ENCODE results near the gene PCDHB12. TPM values are rescaled to one million over a fixed set of nuclear protein-coding genes. Genes with fewer than 3 reads are reported as not detected.
"Not testable (repeated sequence)": the region's sequence is repeated elsewhere in the genome, so short reads cannot be mapped to it uniquely, and the experiment has no call there.

PCDHB12 gene
- total RNA-seq, 1 experiment from 2014 or later = not detected

- in situ Hi-C loops (cut with HindIII; ENCODE audit: low sequenced_read_pairs) = loop anchor here (25.0 kb wide), 1 partner anchor 363 kb away; no protein-coding TSS in a partner anchor
- DNase-seq (ENCODE audit: low spot score) = peak; percentile 51
These were observed 8.9 kb upstream of the PCDHB12 start, which contains the start of gene PCDHB11 for GRCh38 chr5:141199359-141200235. PCDHB11 (plus strand) TSS chr5:141199627; CDS start chr5:141199775, 148 bp downstream.

- in situ Hi-C loops (cut with HindIII; ENCODE audit: low sequenced_read_pairs) = not testable (repeated sequence)
These were observed 7.4 kb upstream of the PCDHB12 start for GRCh38 chr5:141201126-141201525.

GRCh38 chr5:141201646-141202045, 6.9 kb upstream of the PCDHB12 start:
- DNase-seq (ENCODE audit: low spot score); in situ Hi-C loops (cut with HindIII; ENCODE audit: low sequenced_read_pairs): not testable (repeated sequence)

More at GRCh38 chr5:141201126-141201525, 7.4 kb upstream of the PCDHB12 start:
- DNase-seq (ENCODE audit: low spot score) = not testable (repeated sequence)

GRCh38 chr5:141210281-141210680, 1.8 kb downstream of the PCDHB12 start:
- in situ Hi-C loops (cut with HindIII; ENCODE audit: low sequenced_read_pairs); DNase-seq (ENCODE audit: low spot score): not testable (repeated sequence)

GRCh38 chr5:141210849-141211248, 2.3 kb downstream of the PCDHB12 start:
- in situ Hi-C loops (cut with HindIII; ENCODE audit: low sequenced_read_pairs); DNase-seq (ENCODE audit: low spot score): not testable (repeated sequence)

GRCh38 chr5:141213656-141214339, 5.3 kb downstream of the PCDHB12 start, which contains the start of gene PCDHB13:
PCDHB13 (plus strand) TSS chr5:141213919; CDS start chr5:141214124, 205 bp downstream.
- in situ Hi-C loops (cut with HindIII; ENCODE audit: low sequenced_read_pairs) = not testable (repeated sequence)
- DNase-seq (ENCODE audit: low spot score) = peak; percentile 17

- DNase-seq (ENCODE audit: low spot score); in situ Hi-C loops (cut with HindIII; ENCODE audit: low sequenced_read_pairs): not testable (repeated sequence)
These were observed 6.1 kb downstream of the PCDHB12 start for GRCh38 chr5:141214583-141214982.

GRCh38 chr5:141215504-141215903, 7.0 kb downstream of the PCDHB12 start:
- DNase-seq (ENCODE audit: low spot score); in situ Hi-C loops (cut with HindIII; ENCODE audit: low sequenced_read_pairs): not testable (repeated sequence)

GRCh38 chr5:141216035-141216434, 7.5 kb downstream of the PCDHB12 start:
- in situ Hi-C loops (cut with HindIII; ENCODE audit: low sequenced_read_pairs); DNase-seq (ENCODE audit: low spot score): not testable (repeated sequence)

GRCh38 chr5:141223112-141223783, 14.7 kb downstream of the PCDHB12 start, which contains the start of gene PCDHB14:
PCDHB14 (plus strand) TSS chr5:141223343; CDS start chr5:141223506, 163 bp downstream.
- in situ Hi-C loops (cut with HindIII; ENCODE audit: low sequenced_read_pairs) = no loop called here
- peak; percentile 58 for DNase-seq (ENCODE audit: low spot score)

- in situ Hi-C loops (cut with HindIII; ENCODE audit: low sequenced_read_pairs); DNase-seq (ENCODE audit: low spot score): not testable (repeated sequence)
These were observed 16.3 kb downstream of the PCDHB12 start for GRCh38 chr5:141224844-141225243.

- DNase-seq (ENCODE audit: low spot score); in situ Hi-C loops (cut with HindIII; ENCODE audit: low sequenced_read_pairs): not testable (repeated sequence)
These were observed 16.9 kb downstream of the PCDHB12 start for GRCh38 chr5:141225421-141225820.

GRCh38 chr5:141234109-141234667, 25.7 kb downstream of the PCDHB12 start:
- in situ Hi-C loops (cut with HindIII; ENCODE audit: low sequenced_read_pairs) = no loop called here
- DNase-seq (ENCODE audit: low spot score) = peak; percentile 8

- DNase-seq (ENCODE audit: low spot score); in situ Hi-C loops (cut with HindIII; ENCODE audit: low sequenced_read_pairs): not testable (repeated sequence)
These were observed 27.4 kb downstream of the PCDHB12 start for GRCh38 chr5:141235922-141236321.

GRCh38 chr5:141236516-141237313, 28.2 kb downstream of the PCDHB12 start:
- in situ Hi-C loops (cut with HindIII; ENCODE audit: low sequenced_read_pairs) = no loop called here
- DNase-seq (ENCODE audit: low spot score) = no peak

- in situ Hi-C loops (cut with HindIII; ENCODE audit: low sequenced_read_pairs) = no loop called here
- DNase-seq (ENCODE audit: low spot score) = no peak
These were observed 33.0 kb downstream of the PCDHB12 start for GRCh38 chr5:141241496-141241895.

- in situ Hi-C loops (cut with HindIII; ENCODE audit: low sequenced_read_pairs) = no loop called here
- DNase-seq (ENCODE audit: low spot score) = peak; percentile 58
These were observed 36.8 kb downstream of the PCDHB12 start, which contains the start of gene PCDHB15 for GRCh38 chr5:141245250-141245717. PCDHB15 (plus strand) TSS chr5:141245395; CDS start chr5:141245579, 184 bp downstream.

- in situ Hi-C loops (cut with HindIII; ENCODE audit: low sequenced_read_pairs); DNase-seq (ENCODE audit: low spot score): not testable (repeated sequence)
These were observed 38.5 kb downstream of the PCDHB12 start for GRCh38 chr5:141246971-141247370.

Measured in G401 (cell line).